K562 (cell line): ENCODE data around the gene EXOC2. TPM values are rescaled to one million over a fixed set of nuclear protein-coding genes. Genes with fewer than 3 reads are reported as not detected.
A peak's percentile ranks its signal among the peaks of the same experiment; 100 is the strongest.

Experiments
- CBFA2T3 ChIP-seq: fragments of 450-650 bp; IDR thresholded peaks from 2 replicates; pipeline ENCODE4 v1.6.1; 2017
- CHCHD3 ChIP-seq: fragments of 250-450 bp; sonication (Bioruptor Pico); IDR thresholded peaks from 2 replicates; pipeline ENCODE4 v2.1.2; 2022; ENCODE audit warnings: mild to moderate bottlenecking
- DPF2 ChIP-seq: fragments of 450-650 bp; IDR thresholded peaks from 2 replicates; pipeline ENCODE4 v1.6.1; 2016
- GATAD2A ChIP-seq: fragments of 450-650 bp; IDR thresholded peaks from 2 replicates; pipeline ENCODE4 v1.6.1; 2017
- HDAC1 ChIP-seq, 2 experiments: fragments of 450-650 bp; IDR thresholded peaks; 2 replicates each; pipeline ENCODE4 v1.6.1; 2016 to 2017; ENCODE audit warnings: inconsistent platforms in 1 of 2, mild to moderate bottlenecking in 1 of 2, moderate library complexity in 1 of 2
- HEY1 ChIP-seq: fragments of 250-450 bp; sonication (Bioruptor Pico); IDR thresholded peaks from 2 replicates; pipeline ENCODE4 v1.5.0; 2020; ENCODE audit warnings: mild to moderate bottlenecking, moderate library complexity, borderline replicate concordance
- HOMEZ ChIP-seq: fragments of 250-450 bp; sonication (Bioruptor Pico); IDR thresholded peaks from 2 replicates; pipeline ENCODE4 v1.4.0; 2020; ENCODE audit warnings: mild to moderate bottlenecking, moderate library complexity
- KLF10 ChIP-seq: fragments of 250-450 bp; sonication (Bioruptor Pico); IDR thresholded peaks from 2 replicates; pipeline ENCODE4 v1.6.1; 2021; ENCODE audit warnings: matching md5 sums
- MCM7 ChIP-seq, 2 experiments: fragments of 450-650 bp; IDR thresholded peaks; 2 replicates each; pipeline ENCODE4 v1.6.1; 2016 to 2018
- MYBL2 ChIP-seq, 2 experiments: fragments of 450-650 bp in 1 of 2; sonication (generic) in 1 of 2; formaldehyde crosslinking in 1 of 2; IDR thresholded peaks; 2 replicates each; pipeline versions ENCODE4 v1.6.1 to v1.8.1; 2017 to 2022; ENCODE audit warnings: borderline replicate concordance in 1 of 2, inconsistent platforms in 1 of 2, low read depth in 1 of 2, mild to moderate bottlenecking in 1 of 2, missing genetic modification reagents in 1 of 2, moderate library complexity in 1 of 2
- NFRKB ChIP-seq: fragments of 450-650 bp; IDR thresholded peaks from 2 replicates; pipeline ENCODE4 v1.6.1; 2016; ENCODE audit warnings: low read depth
- SIN3B ChIP-seq: fragments of 450-650 bp; IDR thresholded peaks from 2 replicates; pipeline ENCODE4 v1.6.1; 2017; ENCODE audit warnings: low read depth, mild to moderate bottlenecking, moderate library complexity
- STAT6 ChIP-seq: sonication (generic); formaldehyde crosslinking; IDR thresholded peaks from 2 replicates; pipeline ENCODE4 v1.8.1; 2023; ENCODE audit warnings: mild to moderate bottlenecking, missing genetic modification reagents
- ZNF407 ChIP-seq: fragments of 450-650 bp; IDR thresholded peaks from 2 replicates; pipeline ENCODE4 v1.6.1; 2016; ENCODE audit warnings: low read depth
- ZNF696 ChIP-seq: fragments of 250-450 bp; sonication (Bioruptor Pico); conservative IDR thresholded peaks from 2 replicates; pipeline ENCODE4 v1.4.0; 2020; ENCODE audit warnings: mild to moderate bottlenecking, moderate library complexity
- ZNF766 ChIP-seq: fragments of 200-800 bp; sonication (Bioruptor generic); conservative IDR thresholded peaks from 2 replicates; pipeline ENCODE4 v1.6.1; 2016; ENCODE audit warnings: missing genetic modification characterization, missing compliant biosample characterization
- polyA plus RNA-seq, 8 experiments: library from polyadenylated mRNA; depleted of rRNA in 4 of 8; stranded (reverse) in 5 of 8; unstranded in 3 of 8; fragments of >200 nt; fragmentation: Nextera tagmentation in 2 of 8; fragmentation: Illumina TruSeq in 1 of 8; extraction: Ambion mirVana in 2 of 8; extraction: Trizol in 1 of 8; gene quantifications; 2 replicates each; pipeline versions ENCODE4 v1.2.1 to v1.2.3, GENCODE V29; 2011 to 2014; ENCODE audit warnings: inconsistent platforms in 1 of 8, missing spikeins in 1 of 8
- total RNA-seq, 7 experiments: library from RNA; depleted of rRNA in 6 of 7; stranded (reverse); fragments of >200 nt in 6 of 7; fragmentation: Illumina TruSeq in 2 of 7; extraction: Trizol in 2 of 7; gene quantifications; 2 replicates each; pipeline versions ENCODE4 v1.2.1 to v1.2.3, GENCODE V29; 2011 to 2021; ENCODE audit warnings: low replicate concordance in 1 of 7

EXOC2 gene
- total and polyA plus RNA-seq, 9 of the 15 experiments (the other 6 are each of a cell fraction or from before 2014, with no cell fraction given) = 12.2 to 30.2 (median 24.2) TPM

DNA sequence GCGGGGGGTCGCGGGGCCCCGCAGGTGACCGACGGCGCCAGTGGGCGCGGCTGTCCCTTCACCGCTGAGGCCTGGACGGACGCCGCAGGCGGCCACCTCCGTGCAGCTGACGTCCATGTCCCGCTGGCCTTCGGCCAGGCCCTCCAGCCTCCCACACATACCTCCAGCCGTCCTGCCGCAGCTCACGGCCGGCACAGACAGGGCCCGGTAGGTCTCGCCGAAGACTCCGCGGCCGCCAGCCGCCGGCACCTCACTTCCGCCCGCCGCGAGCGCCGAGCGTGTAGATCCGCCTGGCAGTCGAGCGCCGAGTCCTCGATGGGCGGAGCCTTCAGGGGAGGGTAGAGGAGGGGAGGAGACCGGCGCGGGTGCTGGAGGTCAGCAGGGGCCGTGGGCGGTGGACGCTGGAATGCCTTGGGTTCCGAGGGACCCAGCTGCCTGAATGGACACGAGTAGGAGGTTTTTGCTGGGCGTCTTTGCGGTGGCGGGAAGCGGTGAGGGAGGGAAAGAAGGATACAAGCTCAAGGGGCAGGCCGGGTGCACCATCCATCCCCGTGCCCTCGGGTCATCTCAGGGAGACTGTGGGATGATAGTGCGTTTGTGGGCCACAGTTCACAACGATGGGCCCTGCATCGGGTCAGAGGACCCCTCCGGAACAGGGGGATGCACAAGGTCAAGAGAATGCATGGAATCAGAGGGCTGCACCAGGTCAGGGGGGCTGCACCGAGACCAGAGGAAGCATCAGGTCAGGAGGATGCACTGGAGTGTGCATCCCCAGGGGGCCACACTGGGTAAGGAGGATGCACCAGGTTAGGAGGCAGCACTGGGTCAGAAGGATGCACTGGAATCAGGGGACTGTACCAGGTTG lies at the start of gene EXOC2 (continued):
- TF ChIP-seq ZNF407 = no peak
- no peak for TF ChIP-seq ZNF766 (CRISPR knock-in tag)
- peak in 1 of 2 experiments; percentile 94; a peak in 2 of 4 replicates for TF ChIP-seq HDAC1 (IDR thresholded peaks at IDR 0.05)
- no peak for TF ChIP-seq NFRKB
- TF ChIP-seq CBFA2T3 = peak; percentile 33; the same call in 1 of the 2 replicates
- no peak for TF ChIP-seq ZNF696 (CRISPR knock-in tag)
- peak; percentile 81; the same call in 1 of the 2 replicates for TF ChIP-seq GATAD2A
- peak; percentile 50; the same call in 1 of the 2 replicates for TF ChIP-seq DPF2
- TF ChIP-seq MCM7 (IDR thresholded peaks at IDR 0.05) = no peak
- TF ChIP-seq KLF10 (CRISPR knock-in tag) = no peak
- TF ChIP-seq STAT6 (CRISPR knock-in tag) = no peak
- no peak for TF ChIP-seq HOMEZ (CRISPR knock-in tag)
- TF ChIP-seq HEY1 (CRISPR knock-in tag) = no peak
- TF ChIP-seq MYBL2 (IDR thresholded peaks at IDR 0.05; ENCODE audit: low read depth) = no peak
- no peak for TF ChIP-seq MYBL2 (CRISPR knock-in tag; IDR thresholded peaks at IDR 0.05; ENCODE audit: borderline replicate concordance)
- TF ChIP-seq CHCHD3 (CRISPR knock-in tag) = no peak
- peak; percentile 78 for TF ChIP-seq SIN3B
